ENCODE measurements around the gene DYNC2LI1.

- no peak for TF ChIP-seq CTCF (IDR thresholded peaks at IDR 0.05; ENCODE audit: borderline replicate concordance, extremely low read depth, low read length, poor library complexity, severe bottlenecking)
- no peak for TF ChIP-seq EZH2 (IDR thresholded peaks at IDR 0.05; ENCODE audit: borderline replicate concordance, low read depth, low read length, severe bottlenecking)
Observed at GRCh38 chr2:43796206-43796605, 22.4 kb downstream of the DYNC2LI1 start.
